Hippocampal formation (tissue), 2 donors: Measurements from ENCODE around the gene STK33.

Experiments used
- DNase-seq, 2 donors: peaks; one replicate each; lab custom pipeline; 2025; lab: John Stamatoyannopoulos, UW

Gene STK33

GRCh38 chr11:8593935-8594909 lies at the start of gene STK33:
TSS of gene STK33 (minus strand) at chr11:8594228. CDS start at chr11:8474905, 119,323 bp downstream.
- no peak for DNase-seq

DNA sequence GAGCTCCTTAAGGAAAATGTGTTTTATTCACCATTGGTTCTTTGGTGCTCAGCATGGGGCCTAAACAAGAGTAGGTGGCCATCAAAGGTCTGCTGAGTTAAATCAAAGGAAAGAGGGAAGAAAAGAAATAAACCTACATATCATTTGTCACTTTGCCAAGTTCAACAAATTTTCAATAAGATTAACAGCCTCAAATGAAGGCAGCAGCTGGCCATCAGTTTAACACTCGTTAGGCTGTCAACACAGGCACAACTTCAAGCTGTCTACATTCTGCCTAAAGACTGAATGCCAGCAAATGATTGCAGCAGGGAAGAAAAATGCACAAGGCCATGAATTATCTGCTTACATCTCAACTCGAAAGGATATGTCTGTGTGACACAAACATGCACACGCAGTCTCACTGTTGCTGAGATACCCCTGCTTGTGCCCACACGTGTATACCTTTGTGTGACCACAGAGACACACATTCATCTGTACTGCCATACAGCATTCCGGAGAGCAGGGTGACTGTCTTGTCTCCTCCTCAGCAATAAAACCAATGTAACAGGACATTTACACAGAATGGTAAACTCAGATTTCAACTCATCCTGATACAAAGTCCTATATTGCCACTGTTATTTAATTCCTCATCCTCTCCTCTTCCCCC lies 48.3 kb upstream of the STK33 start:
- DNase-seq: no peak

DNA sequence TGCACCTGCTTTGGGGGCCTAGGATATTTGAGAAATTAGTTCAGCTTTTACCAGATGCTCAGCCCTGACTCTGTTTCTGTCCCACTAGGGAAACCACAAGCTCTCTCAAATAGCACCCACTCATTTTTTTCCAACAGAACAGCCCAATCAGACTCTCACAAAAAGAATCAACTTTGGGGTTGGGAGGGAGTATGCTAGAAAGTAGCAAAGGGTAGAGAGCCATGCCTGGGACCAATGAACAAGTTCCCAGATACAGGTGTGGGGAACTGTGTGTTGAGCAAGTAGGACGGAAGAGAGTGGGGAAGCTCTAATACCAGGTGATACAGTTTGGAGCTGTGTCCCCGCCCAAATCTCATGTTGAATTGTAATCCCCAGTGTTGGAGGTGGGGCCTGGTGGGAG lies 47.3 kb upstream of the STK33 start:
- no peak for DNase-seq

- DNase-seq: no peak
Observed at GRCh38 chr11:8640267-8640906, 46.4 kb upstream of the STK33 start.

DNA sequence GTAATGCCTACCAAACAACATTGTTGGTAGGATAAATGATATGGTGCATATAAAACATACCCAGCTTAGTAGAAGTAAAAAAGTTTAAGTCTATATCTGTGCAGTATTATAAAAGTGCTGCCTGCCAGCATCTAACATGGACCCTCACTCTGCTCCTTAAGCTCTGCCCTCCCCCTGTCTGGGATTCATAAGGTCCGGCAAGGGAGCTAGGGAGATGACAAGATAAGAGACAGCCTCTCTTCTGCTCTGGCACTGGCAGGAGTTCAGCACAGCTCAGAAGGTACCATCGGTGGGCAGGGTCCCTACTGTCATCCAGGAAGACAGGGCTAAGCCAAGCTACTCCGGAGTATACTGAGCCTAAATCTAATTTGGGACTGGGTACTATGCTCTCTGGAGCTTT lies 45.6 kb upstream of the STK33 start:
- no peak for DNase-seq

- DNase-seq: no peak
Observed at GRCh38 chr11:8638300-8638699, 44.3 kb upstream of the STK33 start.

GRCh38 chr11:8636127-8636526 lies 42.1 kb upstream of the STK33 start:
- no peak for DNase-seq

DNA sequence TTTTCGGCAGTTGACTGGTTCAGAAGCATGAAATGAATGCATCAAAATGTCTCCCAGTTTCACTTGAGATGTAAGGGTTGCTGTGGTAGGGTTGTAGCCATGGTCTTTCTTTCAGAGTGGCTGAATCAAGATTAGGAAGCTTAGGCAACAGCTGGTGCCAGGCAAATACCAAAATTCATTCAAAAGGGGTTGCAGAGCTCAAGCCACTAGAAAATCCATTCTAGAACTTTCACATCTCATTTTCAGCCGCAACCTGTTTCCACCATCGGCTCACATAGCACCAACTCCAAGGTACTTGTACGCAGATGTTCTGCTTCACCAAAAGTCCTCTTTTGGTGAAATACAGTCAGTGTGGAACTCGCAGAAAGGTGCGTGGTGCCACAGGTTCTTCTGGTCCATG lies 40.5 kb upstream of the STK33 start:
- DNase-seq: no peak

- DNase-seq: no peak
Observed at GRCh38 chr11:8631395-8632118, 37.5 kb upstream of the STK33 start.

- no peak for DNase-seq
Observed at GRCh38 chr11:8624698-8625097, 30.7 kb upstream of the STK33 start.

DNA sequence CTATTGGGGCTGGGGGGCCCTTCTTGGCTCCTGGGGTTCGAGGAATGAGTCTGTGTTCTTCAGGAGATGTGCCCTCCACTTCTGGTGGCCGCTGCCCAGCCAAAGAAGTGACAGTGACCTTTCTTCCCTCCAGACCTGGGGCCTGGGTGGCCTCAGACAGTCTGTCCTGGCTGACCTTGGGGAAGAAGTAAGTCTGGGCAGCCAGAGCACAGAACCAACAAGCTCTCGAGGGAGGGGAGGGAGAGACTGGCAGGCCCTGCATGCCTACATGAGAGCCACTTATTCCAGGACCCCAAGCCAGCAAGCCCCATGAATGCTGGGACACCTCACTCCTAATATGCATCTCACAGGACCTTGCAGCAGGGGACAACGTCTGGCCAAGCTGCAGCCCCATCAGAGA lies 27.1 kb upstream of the STK33 start:
- DNase-seq: no peak

DNA sequence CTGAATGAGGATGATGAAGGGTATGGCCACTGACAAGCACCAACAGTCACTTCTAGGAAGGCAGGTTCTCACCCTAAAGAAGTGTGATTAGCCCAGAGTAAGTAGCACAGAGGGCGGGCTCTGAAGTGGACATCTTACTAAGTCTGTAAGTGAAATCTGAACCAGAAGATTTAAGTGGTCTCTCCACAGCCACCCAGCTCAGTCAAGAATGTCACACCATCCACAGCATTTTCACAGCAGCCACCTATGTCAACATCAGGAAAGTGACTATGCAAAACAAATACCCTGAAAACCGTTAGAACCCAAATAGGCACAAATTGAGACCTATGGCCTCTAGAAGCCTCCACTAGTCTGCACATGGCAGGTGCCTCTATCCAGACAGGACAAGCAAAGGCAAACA lies 23.0 kb upstream of the STK33 start:
- no peak for DNase-seq

DNA sequence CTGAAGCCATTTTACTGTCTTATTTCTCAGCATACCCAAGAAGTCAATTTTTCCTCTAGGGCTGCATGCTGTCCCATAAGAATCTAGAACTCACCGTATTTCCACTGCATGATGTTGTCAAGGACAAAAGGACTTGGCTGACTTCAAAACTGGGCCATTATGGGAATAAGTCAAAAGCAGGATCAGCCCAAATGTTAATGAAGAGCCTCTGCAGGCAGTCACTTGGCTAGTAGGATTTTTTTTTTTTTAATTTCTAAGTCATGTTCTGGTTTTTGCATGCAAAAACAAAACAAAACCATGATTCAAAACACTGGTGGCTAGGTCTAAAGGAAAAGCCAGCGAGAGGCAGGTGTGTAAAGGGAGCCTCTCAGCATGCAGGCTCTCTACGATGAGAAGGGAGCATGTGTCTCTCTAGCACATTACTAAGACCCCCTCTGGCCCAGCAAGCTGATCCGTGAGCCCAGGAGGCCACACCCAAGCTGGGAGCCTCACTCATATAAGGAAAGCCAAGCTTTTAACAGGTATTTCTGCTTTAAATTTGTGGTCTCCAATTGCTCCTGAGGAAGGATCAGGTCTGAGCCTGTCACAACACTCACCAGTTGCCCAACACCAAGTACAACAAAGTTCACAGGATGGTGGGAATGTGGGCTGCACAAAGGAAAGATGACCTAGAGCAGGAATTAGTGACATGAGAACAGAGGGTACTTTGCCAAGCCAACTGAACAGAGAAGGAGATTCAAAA lies 21.4 kb upstream of the STK33 start:
- no peak for DNase-seq

- DNase-seq: no peak
Observed at GRCh38 chr11:8614497-8614896, 20.5 kb upstream of the STK33 start.

DNA sequence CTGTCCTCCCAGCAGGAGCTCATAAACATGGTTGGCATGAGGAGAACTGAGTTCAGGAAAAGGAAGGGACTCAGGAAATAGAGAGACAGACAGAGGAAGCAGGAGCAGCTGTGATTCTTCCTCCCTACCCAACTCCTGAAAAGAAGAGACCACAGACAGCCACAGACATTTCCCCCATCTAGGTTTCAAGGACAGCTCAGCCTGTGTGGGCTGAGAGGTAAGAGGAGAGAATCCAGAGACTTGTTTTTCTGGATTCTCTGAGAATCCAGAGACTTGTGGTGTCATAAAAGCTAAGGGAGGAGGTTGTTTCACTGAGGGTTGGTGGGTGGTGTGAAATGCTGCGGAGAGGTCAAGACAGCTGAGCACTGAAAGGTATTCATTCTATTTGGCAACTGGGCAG lies 19.0 kb upstream of the STK33 start:
- DNase-seq: no peak

GRCh38 chr11:8612522-8612921 lies 18.5 kb upstream of the STK33 start:
- no peak for DNase-seq

DNA sequence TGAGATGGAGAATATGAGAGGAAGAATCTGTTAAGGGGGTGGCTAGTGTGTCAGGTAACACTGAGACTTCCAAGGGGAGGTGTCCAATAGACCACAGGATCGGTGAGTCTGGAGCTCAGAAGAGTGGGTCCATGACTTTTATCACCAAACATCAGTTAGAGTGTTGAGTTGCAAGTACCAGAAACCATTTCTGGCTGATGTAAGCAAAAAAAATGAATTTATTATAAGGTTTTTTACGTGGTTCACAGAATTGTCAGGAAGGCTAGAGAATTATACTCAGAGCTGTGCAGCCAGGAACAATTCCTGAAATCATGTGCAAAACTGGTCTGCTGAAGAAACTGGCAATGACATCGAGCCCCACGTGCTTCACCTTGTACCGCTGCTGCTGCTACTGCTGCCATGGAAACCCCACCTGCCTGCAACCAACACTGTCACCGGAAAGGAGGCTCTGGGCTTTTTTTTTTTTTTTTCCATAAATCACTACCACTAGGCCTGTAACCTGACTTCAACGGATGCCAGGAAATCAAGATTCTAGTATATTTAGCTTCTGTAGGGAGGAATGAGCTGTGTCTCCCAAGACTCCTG lies 16.6 kb upstream of the STK33 start:
- DNase-seq: peak in 1 of 2 donors; percentile 7

- DNase-seq: no peak
Observed at GRCh38 chr11:8608652-8609051, 14.6 kb upstream of the STK33 start.

DNA sequence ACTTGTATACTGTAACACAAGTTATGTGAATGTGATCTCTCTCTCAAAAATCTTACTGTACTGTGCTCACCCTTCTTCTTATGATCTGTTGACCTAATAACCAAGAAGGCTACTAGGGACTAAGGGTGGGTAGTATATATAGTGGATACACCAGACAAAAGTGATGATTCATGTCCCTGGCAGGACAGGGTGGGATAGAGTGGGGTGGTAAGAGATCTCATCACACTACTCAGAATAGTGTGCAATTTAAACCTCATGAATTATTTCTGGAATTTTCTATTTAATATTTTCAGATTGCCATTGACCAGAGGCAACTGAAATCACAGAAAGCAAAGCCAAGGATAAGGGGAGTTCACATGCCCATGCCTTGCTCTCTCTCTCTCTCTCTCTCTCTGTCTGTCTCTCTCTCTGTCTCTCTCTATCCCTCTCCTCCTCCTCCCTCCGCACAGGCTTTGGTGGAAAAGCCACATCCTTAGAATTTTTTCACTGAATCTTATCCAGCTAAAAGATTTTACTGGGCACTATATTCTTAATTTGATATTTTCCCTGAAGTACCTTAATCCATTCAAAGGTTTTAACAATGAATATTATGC lies 12.0 kb upstream of the STK33 start:
- no peak for DNase-seq

DNA sequence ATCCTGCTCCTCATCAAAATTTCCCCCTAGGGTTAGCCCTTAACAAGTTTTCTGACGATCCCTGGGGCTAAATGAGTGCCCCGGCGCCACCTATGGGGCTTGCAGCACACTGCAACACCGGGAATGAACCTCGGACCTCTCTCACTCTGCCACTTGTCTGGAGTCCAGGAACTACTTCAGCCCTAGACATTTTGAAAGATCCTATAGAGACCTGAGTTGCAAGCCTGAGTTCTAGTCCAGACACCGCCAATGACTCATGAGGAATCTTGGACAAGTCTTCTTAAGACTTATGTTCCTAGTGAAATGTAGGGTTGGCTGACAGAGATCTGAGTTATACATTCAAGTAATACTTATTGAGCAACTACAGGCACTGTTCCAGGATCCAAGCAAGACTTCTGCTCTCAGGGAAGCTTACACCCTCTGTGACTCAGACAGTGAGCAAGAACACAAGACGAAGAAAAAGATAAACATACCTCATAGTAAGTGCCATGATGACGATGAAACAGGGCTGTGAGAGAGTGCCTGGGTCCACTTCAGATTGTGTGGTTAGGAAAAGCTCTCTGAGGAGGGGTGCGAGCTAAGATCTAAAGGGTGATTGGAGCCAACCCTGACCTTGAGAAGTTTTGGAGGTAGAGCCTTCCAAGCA lies 10.2 kb upstream of the STK33 start:
- no peak for DNase-seq
